GM06990 (cell line): ENCODE data around the gene ETS1.

Source experiments
- DNase-seq: peaks from one replicate; pipeline ENCODE4 v3.0.0-alpha.2; 2011; ENCODE audit not compliant: insufficient read length; ENCODE audit errors: extremely low read depth
- H3K27me3 ChIP-seq: replicated peaks from 2 replicates; pipeline ENCODE4 v1.6.0; 2011; ENCODE audit warnings: low read length; ENCODE audit not compliant: control insufficient read depth, insufficient read depth
- H3K36me3 ChIP-seq: 2 replicates; pipeline ENCODE4 v1.5.1; 2011; ENCODE audit warnings: low read length; ENCODE audit not compliant: control insufficient read depth, insufficient read depth
- H3K4me3 ChIP-seq: replicated peaks from 2 replicates; pipeline ENCODE4 v1.5.1; 2011; ENCODE audit warnings: low read depth, mild to moderate bottlenecking, control low read depth, low read length
- CTCF ChIP-seq: IDR thresholded peaks from 2 replicates; pipeline ENCODE4 v1.5.1; 2011; ENCODE audit warnings: low read length, control low read depth, mild to moderate bottlenecking, inconsistent platforms; ENCODE audit not compliant: insufficient read depth, poor library complexity, severe bottlenecking

ETS1 gene

GRCh38 chr11:128570632-128571031 is 16.7 kb downstream of the ETS1 start:
- no peak for TF ChIP-seq CTCF
- H3K36me3 ChIP-seq, result no peaks in the 10 kb centered on the region
- H3K4me3 ChIP-seq, result no peak overlapping the region
- H3K27me3 ChIP-seq, result no peaks in the 10 kb centered on the region
- no peak for DNase-seq

GRCh38 chr11:128569291-128569690 is 18.1 kb downstream of the ETS1 start:
- H3K36me3 ChIP-seq, result no peaks in the 10 kb centered on the region
- DNase-seq, result no peak
- no peak overlapping the region for H3K4me3 ChIP-seq
- no peaks in the 10 kb centered on the region for H3K27me3 ChIP-seq
- no peak for TF ChIP-seq CTCF

GRCh38 chr11:128568166-128568778 is 19.1 kb downstream of the ETS1 start:
- no peak for TF ChIP-seq CTCF
- H3K36me3 ChIP-seq, result no peaks in the 10 kb centered on the region
- DNase-seq, result no peak
- no peak overlapping the region for H3K4me3 ChIP-seq
- no peaks in the 10 kb centered on the region for H3K27me3 ChIP-seq

- DNase-seq, result no peak
- Histone ChIP-seq H3K36me3 (no peaks in the 10 kb centered on the region), H3K4me3 (no peak overlapping the region), H3K27me3 (no peaks in the 10 kb centered on the region)
- no peak for TF ChIP-seq CTCF
Measured at GRCh38 chr11:128567130-128567529, 20.2 kb downstream of the ETS1 start.

GRCh38 chr11:128565881-128566280 is 21.5 kb downstream of the ETS1 start:
- no peak for DNase-seq
- Histone ChIP-seq H3K27me3 (no peaks in the 10 kb centered on the region), H3K4me3 (no peak overlapping the region), H3K36me3 (no peaks in the 10 kb centered on the region)
- no peak for TF ChIP-seq CTCF

- no peak for TF ChIP-seq CTCF
- DNase-seq, result no peak
- Histone ChIP-seq H3K27me3 (no peaks in the 10 kb centered on the region), H3K4me3 (no peak overlapping the region), H3K36me3 (no peaks in the 10 kb centered on the region)
Measured at GRCh38 chr11:128564642-128565245, 22.6 kb downstream of the ETS1 start.
